ENCODE measurements around the gene PLCXD1.

DNA sequence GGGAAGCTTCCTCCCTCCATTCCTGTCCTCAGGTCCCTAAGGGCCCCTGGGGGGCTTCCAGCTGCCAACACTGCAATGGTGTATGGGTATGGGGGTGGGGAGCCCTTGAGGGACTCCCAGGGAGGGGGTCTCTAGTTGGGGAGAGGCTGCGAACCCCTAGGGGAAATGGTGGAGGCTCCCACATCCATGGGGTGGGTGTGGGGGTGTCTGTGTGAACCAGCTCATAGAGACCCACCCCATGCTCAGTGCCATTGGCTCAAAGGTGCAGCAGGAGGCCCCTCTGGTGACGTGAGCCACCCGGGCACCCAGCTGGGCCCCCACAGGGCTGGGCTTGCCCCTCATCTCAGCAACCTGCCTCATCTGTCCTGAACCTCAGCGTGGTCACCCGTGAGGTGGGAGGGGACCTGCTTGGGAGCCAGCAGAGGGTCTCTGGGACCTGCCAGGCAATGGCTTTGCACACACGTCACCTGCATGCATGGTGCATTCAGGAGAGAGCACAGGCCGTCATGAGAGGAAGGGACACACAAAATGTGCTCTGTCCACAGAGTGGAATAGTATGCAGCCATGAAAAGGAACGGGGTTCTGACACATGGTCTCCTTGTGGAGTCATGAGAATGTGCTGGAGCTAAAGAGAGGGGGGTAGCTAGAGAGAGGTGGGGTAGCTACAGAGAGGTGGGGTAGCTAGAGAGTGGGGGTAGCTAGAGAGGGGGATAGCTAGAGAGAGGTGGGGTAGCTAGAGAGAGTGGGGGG lies 22.7 kb upstream of the PLCXD1 start:
- TF ChIP-seq, protein P1, sequence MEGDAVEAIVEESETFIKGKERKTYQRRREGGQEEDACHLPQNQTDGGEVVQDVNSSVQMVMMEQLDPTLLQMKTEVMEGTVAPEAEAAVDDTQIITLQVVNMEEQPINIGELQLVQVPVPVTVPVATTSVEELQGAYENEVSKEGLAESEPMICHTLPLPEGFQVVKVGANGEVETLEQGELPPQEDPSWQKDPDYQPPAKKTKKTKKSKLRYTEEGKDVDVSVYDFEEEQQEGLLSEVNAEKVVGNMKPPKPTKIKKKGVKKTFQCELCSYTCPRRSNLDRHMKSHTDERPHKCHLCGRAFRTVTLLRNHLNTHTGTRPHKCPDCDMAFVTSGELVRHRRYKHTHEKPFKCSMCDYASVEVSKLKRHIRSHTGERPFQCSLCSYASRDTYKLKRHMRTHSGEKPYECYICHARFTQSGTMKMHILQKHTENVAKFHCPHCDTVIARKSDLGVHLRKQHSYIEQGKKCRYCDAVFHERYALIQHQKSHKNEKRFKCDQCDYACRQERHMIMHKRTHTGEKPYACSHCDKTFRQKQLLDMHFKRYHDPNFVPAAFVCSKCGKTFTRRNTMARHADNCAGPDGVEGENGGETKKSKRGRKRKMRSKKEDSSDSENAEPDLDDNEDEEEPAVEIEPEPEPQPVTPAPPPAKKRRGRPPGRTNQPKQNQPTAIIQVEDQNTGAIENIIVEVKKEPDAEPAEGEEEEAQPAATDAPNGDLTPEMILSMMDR (IDR thresholded peaks at IDR 0.05): no peak
- TF ChIP-seq EZH2phosphoT487 (IDR thresholded peaks at IDR 0.05) (no peak), EZH2 (IDR thresholded peaks at IDR 0.05) (no peak)

Measured in neural progenitor cell (in vitro differentiated cells).